Uterus (tissue), 4 donors: Measurements from ENCODE around the gene LTBP1. TPM values are rescaled to one million over a fixed set of nuclear protein-coding genes. Genes with fewer than 3 reads are reported as not detected.

ENCODE experiments used
- DNase-seq, 2 donors: peaks; one replicate each; pipeline ENCODE4 v3.0.0-alpha.2; 2019 to 2020
- H3K27ac ChIP-seq, 2 donors: fragments of 200-600 bp; sonication (generic); 1 replicate in 1 of 2; 2 replicates in 1 of 2; pipeline ENCODE4 v1.5.1; 2016 to 2018
- H3K27me3 ChIP-seq, 2 donors: fragments of 200-600 bp; sonication (generic); one replicate each; pipeline ENCODE4 v1.5.1; 2018 to 2019; ENCODE audit warnings: control low read depth in 1 of 2
- H3K36me3 ChIP-seq, 2 donors: fragments of 200-600 bp; sonication (generic); one replicate each; pipeline ENCODE4 v1.5.1; 2019; ENCODE audit warnings: control low read depth in 1 of 2
- H3K4me1 ChIP-seq, 2 donors: fragments of 200-600 bp; sonication (generic); one replicate each; pipeline ENCODE4 v1.5.1; 2018 to 2019; ENCODE audit warnings: control low read depth in 1 of 2
- H3K4me3 ChIP-seq, 2 donors: fragments of 200-600 bp; sonication (generic); 1 replicate in 1 of 2; 2 replicates in 1 of 2; pipeline ENCODE4 v1.5.1; 2018 to 2019; ENCODE audit warnings: mild to moderate bottlenecking in 1 of 2
- H3K9me3 ChIP-seq, 2 donors: fragments of 200-600 bp; sonication (generic); one replicate each; pipeline ENCODE4 v1.5.1; 2019; ENCODE audit warnings: control low read depth in 1 of 2
- POLR2A ChIP-seq, 2 donors: fragments of 450-650 bp; IDR thresholded peaks; one replicate each; pipeline ENCODE4 v1.6.1; 2016; ENCODE audit warnings: antibody characterized with exemption in 2 of 2, mild to moderate bottlenecking in 1 of 2, moderate library complexity in 1 of 2
- intact Hi-C: fragments of 100-400 bp; cut with DNase I; formaldehyde crosslinking; loops from one replicate; pipeline ENCODE4 v1.15.1; 2023; ENCODE audit warnings: low total_unique reads
- total RNA-seq, 4 donors: library from RNA; depleted of rRNA in 3 of 4; stranded (reverse); fragments of >200 nt in 3 of 4; gene quantifications; one replicate each; pipeline versions ENCODE4 v1.1.0 to v1.2.4, GENCODE V29; 2014 to 2023
- TF ChIP-seq, protein P1 (sequence below), 4 experiments: fragments of 200-600 bp in 2 of 4; fragments of 450-650 bp in 2 of 4; sonication (generic) in 2 of 4; IDR thresholded peaks; one replicate each; pipeline ENCODE4 v1.5.1; 2016 to 2019; ENCODE audit warnings: antibody characterized with exemption in 4 of 4, mild to moderate bottlenecking in 2 of 4, moderate library complexity in 1 of 4
- donor health status: DM: yes; HTN: yes; CAD: no.

The LTBP1 gene
- total RNA-seq, 4 donors from 2014 or later: 72.5 to 322 (median 92.2) TPM

GRCh38 chr2:32951672-32952071 lies 4.9 kb downstream of the LTBP1 start:
- no peak for DNase-seq
- no peak overlapping the region for H3K27ac ChIP-seq
- intact Hi-C loops: no loop called here
- H3K9me3 ChIP-seq: no peaks in the 10 kb centered on the region
- no peaks in the 10 kb centered on the region for H3K36me3 ChIP-seq
- no peaks in the 10 kb centered on the region for H3K4me1 ChIP-seq
- TF ChIP-seq POLR2A (IDR thresholded peaks at IDR 0.05): no peak
- TF ChIP-seq, protein P1, sequence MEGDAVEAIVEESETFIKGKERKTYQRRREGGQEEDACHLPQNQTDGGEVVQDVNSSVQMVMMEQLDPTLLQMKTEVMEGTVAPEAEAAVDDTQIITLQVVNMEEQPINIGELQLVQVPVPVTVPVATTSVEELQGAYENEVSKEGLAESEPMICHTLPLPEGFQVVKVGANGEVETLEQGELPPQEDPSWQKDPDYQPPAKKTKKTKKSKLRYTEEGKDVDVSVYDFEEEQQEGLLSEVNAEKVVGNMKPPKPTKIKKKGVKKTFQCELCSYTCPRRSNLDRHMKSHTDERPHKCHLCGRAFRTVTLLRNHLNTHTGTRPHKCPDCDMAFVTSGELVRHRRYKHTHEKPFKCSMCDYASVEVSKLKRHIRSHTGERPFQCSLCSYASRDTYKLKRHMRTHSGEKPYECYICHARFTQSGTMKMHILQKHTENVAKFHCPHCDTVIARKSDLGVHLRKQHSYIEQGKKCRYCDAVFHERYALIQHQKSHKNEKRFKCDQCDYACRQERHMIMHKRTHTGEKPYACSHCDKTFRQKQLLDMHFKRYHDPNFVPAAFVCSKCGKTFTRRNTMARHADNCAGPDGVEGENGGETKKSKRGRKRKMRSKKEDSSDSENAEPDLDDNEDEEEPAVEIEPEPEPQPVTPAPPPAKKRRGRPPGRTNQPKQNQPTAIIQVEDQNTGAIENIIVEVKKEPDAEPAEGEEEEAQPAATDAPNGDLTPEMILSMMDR (IDR thresholded peaks at IDR 0.05): no peak
- no peak overlapping the region for H3K4me3 ChIP-seq
- H3K27me3 ChIP-seq: no peaks in the 10 kb centered on the region

GRCh38 chr2:32952761-32953476 lies 6.2 kb downstream of the LTBP1 start:
- H3K4me3 ChIP-seq: no peak overlapping the region
- no peaks in the 10 kb centered on the region for H3K27me3 ChIP-seq
- TF ChIP-seq, protein P1 (IDR thresholded peaks at IDR 0.05): no peak
- TF ChIP-seq POLR2A (IDR thresholded peaks at IDR 0.05): no peak
- intact Hi-C loops: no loop called here
- H3K9me3 ChIP-seq: no peaks in the 10 kb centered on the region
- no peaks in the 10 kb centered on the region for H3K36me3 ChIP-seq
- H3K4me1 ChIP-seq: no peaks in the 10 kb centered on the region
- DNase-seq: no peak
- H3K27ac ChIP-seq: no peak overlapping the region

DNA sequence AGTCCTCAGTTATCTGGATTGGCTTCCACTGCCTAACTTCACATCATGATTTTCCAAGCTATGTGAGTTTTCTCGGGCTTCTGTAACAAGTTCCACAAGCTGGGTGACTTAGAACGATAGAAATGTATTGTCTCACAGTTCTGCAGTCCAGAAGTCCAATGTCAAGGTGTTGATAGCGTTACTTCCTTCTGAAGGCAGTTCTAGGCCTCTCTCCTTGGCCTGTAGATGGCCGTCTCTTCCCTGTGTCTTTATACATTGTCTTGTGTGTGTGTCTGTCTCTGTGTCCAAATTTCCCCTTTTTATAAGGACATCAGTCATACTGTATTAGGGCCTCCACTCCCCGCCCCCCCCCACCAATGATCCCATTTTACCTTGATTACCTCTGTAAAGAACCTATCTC lies 7.5 kb downstream of the LTBP1 start:
- Histone ChIP-seq H3K27ac (no peak overlapping the region), H3K4me3 (no peak overlapping the region), H3K27me3 (no peaks in the 10 kb centered on the region), H3K9me3 (no peaks in the 10 kb centered on the region), H3K4me1 (no peaks in the 10 kb centered on the region), H3K36me3 (no peaks in the 10 kb centered on the region)
- no peak for DNase-seq
- TF ChIP-seq, protein P1 (IDR thresholded peaks at IDR 0.05): no peak
- TF ChIP-seq POLR2A (IDR thresholded peaks at IDR 0.05): no peak
- intact Hi-C loops: no loop called here

DNA sequence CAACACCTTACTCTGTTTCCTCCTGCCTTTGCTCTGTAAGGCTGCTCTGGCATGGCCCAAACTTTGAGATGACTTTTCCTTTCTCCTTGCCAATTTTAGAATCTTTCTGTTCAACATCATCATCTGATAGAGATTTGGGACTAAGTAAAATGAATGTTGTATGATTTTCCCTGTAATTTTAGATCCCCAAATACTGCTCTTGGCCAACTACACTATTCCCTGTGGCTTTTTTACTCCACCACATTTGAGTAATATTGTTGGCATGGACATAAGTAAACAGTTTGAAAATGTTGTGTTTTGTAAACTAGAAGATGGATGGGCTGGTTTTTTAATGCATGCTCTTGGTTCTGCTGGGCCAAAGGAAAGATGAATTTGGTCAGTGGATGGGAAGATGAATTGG lies 12.1 kb downstream of the LTBP1 start:
- Histone ChIP-seq H3K27me3 (no peaks in the 10 kb centered on the region), H3K27ac (no peak overlapping the region), H3K9me3 (no peaks in the 10 kb centered on the region), H3K4me1 (no peaks in the 10 kb centered on the region), H3K4me3 (no peak overlapping the region), H3K36me3 (no peaks in the 10 kb centered on the region)
- intact Hi-C loops: no loop called here
- TF ChIP-seq, protein P1 (IDR thresholded peaks at IDR 0.05): no peak
- TF ChIP-seq POLR2A (IDR thresholded peaks at IDR 0.05): no peak
- DNase-seq: no peak

- no peak for DNase-seq
- intact Hi-C loops: no loop called here
- TF ChIP-seq POLR2A (IDR thresholded peaks at IDR 0.05): no peak
- TF ChIP-seq, protein P1 (IDR thresholded peaks at IDR 0.05): no peak
Observed at GRCh38 chr2:32960238-32960637, 13.5 kb downstream of the LTBP1 start.

More at GRCh38 chr2:32960238-32960637, 13.5 kb downstream of the LTBP1 start:
- no peaks in the 10 kb centered on the region for H3K9me3 ChIP-seq
- H3K27ac ChIP-seq: no peak overlapping the region
- H3K4me3 ChIP-seq: no peak overlapping the region
- H3K36me3 ChIP-seq: no peaks in the 10 kb centered on the region
- H3K27me3 ChIP-seq: no peaks in the 10 kb centered on the region
- H3K4me1 ChIP-seq: no peaks in the 10 kb centered on the region
